Smooth muscle cell (in vitro differentiated cells): ENCODE results near the gene SNRNP25. TPM values are rescaled to one million over a fixed set of nuclear protein-coding genes. Genes with fewer than 3 reads are reported as not detected.

Source experiments
- DNase-seq: peaks from one replicate; lab custom pipeline; 2025; ENCODE audit not compliant: unreplicated experiment; lab: John Stamatoyannopoulos, UW
- H2AFZ ChIP-seq: fragments of 200-600 bp; sonication (generic); 2 replicates; pipeline ENCODE4 v1.6.0; 2016; ENCODE audit warnings: antibody characterized with exemption, low read depth, mild to moderate bottlenecking
- H3F3A ChIP-seq: fragments of 200-600 bp; sonication (generic); 2 replicates; pipeline ENCODE4 v1.6.0; 2017; ENCODE audit warnings: antibody characterized with exemption, low read depth
- H3K27ac ChIP-seq: fragments of 200-600 bp; sonication (generic); 2 replicates; pipeline ENCODE4 v1.5.1; 2016; ENCODE audit warnings: low read depth, mild to moderate bottlenecking
- H3K27me3 ChIP-seq: fragments of 200-600 bp; sonication (generic); 2 replicates; pipeline ENCODE4 v1.6.1; 2016; ENCODE audit warnings: low read depth, mild to moderate bottlenecking
- H3K36me3 ChIP-seq: fragments of 200-600 bp; sonication (generic); 2 replicates; pipeline ENCODE4 v1.5.1; 2016; ENCODE audit warnings: low read depth
- H3K4me1 ChIP-seq: fragments of 200-600 bp; sonication (generic); 2 replicates; pipeline ENCODE4 v1.5.1; 2016; ENCODE audit warnings: low read depth
- H3K4me2 ChIP-seq: fragments of 200-600 bp; sonication (generic); 2 replicates; pipeline ENCODE4 v1.6.0; 2016; ENCODE audit warnings: mild to moderate bottlenecking
- H3K4me3 ChIP-seq: fragments of 200-600 bp; sonication (generic); 2 replicates; pipeline ENCODE4 v1.5.1; 2016; ENCODE audit warnings: mild to moderate bottlenecking
- H3K79me2 ChIP-seq: fragments of 200-600 bp; sonication (generic); 2 replicates; pipeline ENCODE4 v1.6.0; 2016; ENCODE audit warnings: low read depth, mild to moderate bottlenecking
- H3K9ac ChIP-seq: fragments of 200-600 bp; sonication (generic); 2 replicates; pipeline ENCODE4 v1.6.0; 2016; ENCODE audit warnings: low read depth
- H3K9me3 ChIP-seq: fragments of 200-600 bp; sonication (generic); replicated peaks from 2 replicates; pipeline ENCODE4 v1.5.1; 2016; ENCODE audit warnings: low read depth
- H4K20me1 ChIP-seq: fragments of 200-600 bp; sonication (generic); 2 replicates; pipeline ENCODE4 v1.6.0; 2016; ENCODE audit warnings: low read depth
- CTCF ChIP-seq: fragments of 200-600 bp; sonication (generic); IDR thresholded peaks from 2 replicates; pipeline ENCODE4 v1.5.1; 2017; ENCODE audit warnings: borderline replicate concordance, mild to moderate bottlenecking, antibody characterized with exemption; ENCODE audit not compliant: insufficient read depth, poor library complexity, severe bottlenecking
- WGBS: methylation state at CpG from one replicate; pipeline ENCODE4 v1.1.7; 2016; ENCODE audit warnings: low lambda C conversion rate; 5-methylcytosine and 5-hydroxymethylcytosine counted together
- microRNA-seq: library from miRNA; unstranded; fragments of <30 nt; microRNA quantifications from one replicate; pipeline ENCODE4, GENCODE V29; 2016; ENCODE audit warnings: borderline number of aligned reads
- polyA plus RNA-seq: library from polyadenylated mRNA; unstranded; fragments of >200 nt; fragmentation: Nextera tagmentation; extraction: Ambion mirVana; gene quantifications from 2 replicates; pipeline ENCODE4 v1.2.1, GENCODE V29; 2016
- small RNA-seq: library from RNA; depleted of rRNA; stranded (forward); fragments of <200 nt; gene quantifications from one replicate; pipeline ENCODE3, GENCODE V24; 2014
- total RNA-seq: library from RNA; depleted of rRNA; stranded (reverse); fragments of >200 nt; gene quantifications from 2 replicates; pipeline ENCODE4 v1.2.3, GENCODE V29; 2014

SNRNP25 gene
- total and polyA plus RNA-seq, 2 experiments from 2014 or later = 20.1 to 45.9 TPM

DNA sequence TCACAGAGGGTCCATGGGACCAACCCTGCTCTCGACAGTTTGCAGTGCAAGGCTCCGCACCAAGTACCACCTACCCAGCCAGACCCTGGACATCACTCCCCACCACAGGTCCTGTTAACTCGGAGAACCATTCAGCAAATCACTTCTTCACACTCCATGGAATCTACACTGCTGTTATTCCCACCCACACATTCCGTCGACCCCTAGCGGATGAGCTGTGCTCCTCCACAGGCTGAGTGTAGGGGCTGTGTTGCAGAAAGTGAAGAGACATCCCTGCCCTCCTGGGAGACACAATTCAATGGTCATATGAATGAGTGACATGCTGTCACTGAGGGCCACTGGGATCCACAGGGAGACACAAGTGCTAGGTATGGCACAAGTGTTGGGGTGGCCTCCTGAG lies 51.9 kb downstream of the SNRNP25 start:
- Histone ChIP-seq H3K27me3 (no peaks in the 10 kb centered on the region), H2AFZ (no peak overlapping the region), H3K9me3 (no peaks in the 10 kb centered on the region), H3K27ac (no peak overlapping the region), H3K36me3 (no peaks in the 10 kb centered on the region), H3K9ac (no peak overlapping the region), H3K79me2 (no peaks in the 10 kb centered on the region), H3K4me2 (no peak overlapping the region), H3K4me3 (no peak overlapping the region), H3K4me1 (no peaks in the 10 kb centered on the region), H3F3A (peaks cover 5% of the 10 kb centered on the region), H4K20me1 (peaks cover 19% of the 10 kb centered on the region)
- DNase-seq = no peak
- WGBS = 91% methylated on average over 6 of the region's 6 CpGs
- TF ChIP-seq CTCF = no peak

GRCh38 chr16:106623-107324 lies 53.1 kb downstream of the SNRNP25 start:
- Histone ChIP-seq H3K79me2 (no peaks in the 10 kb centered on the region), H3K27me3 (no peaks in the 10 kb centered on the region), H4K20me1 (peaks cover 19% of the 10 kb centered on the region), H3K9me3 (no peaks in the 10 kb centered on the region), H3K27ac (no peak overlapping the region), H3K4me1 (no peaks in the 10 kb centered on the region), H3K9ac (no peak overlapping the region), H3K36me3 (peaks cover 3% of the 10 kb centered on the region), H2AFZ (no peak overlapping the region), H3F3A (peaks cover 5% of the 10 kb centered on the region), H3K4me2 (no peak overlapping the region), H3K4me3 (no peak overlapping the region)
- 44% methylated on average over 6 of the region's 6 CpGs for WGBS
- DNase-seq = no peak
- TF ChIP-seq CTCF = peak; percentile 76

Small RNAs within 50 kb of the gene (microRNA-seq; reads per million reads assigned to microRNA genes)
- gene MIR6859-4 = not detected

Small RNAs within 50 kb of the gene (small RNA-seq; reads per million reads assigned to genes)
- gene MIR6859-4 (not detected), gene Z69720.2 (not detected)

Other genes starting within 250 kb of the SNRNP25 start
- 2.1 and 2.9 TPM in 2 replicates for gene POLR3K, start 220 bp upstream of the SNRNP25 start, total RNA-seq
- 10.5 and 11.1 TPM in 2 replicates for gene POLR3K, start 220 bp upstream of the SNRNP25 start, polyA plus RNA-seq
- gene RHBDF1, start 18.8 kb downstream of the SNRNP25 start, total RNA-seq = 38.2 and 41.4 TPM in 2 replicates
- gene RHBDF1, start 18.8 kb downstream of the SNRNP25 start, polyA plus RNA-seq = 68.0 and 84.9 TPM in 2 replicates
- gene MPG, start 24.4 kb downstream of the SNRNP25 start, total RNA-seq = 73.8 and 84.7 TPM in 2 replicates
- 104 and 120 TPM in 2 replicates for gene MPG, start 24.4 kb downstream of the SNRNP25 start, polyA plus RNA-seq
- 4.6 and 15.5 TPM in 2 replicates for gene NPRL3, start 84.8 kb downstream of the SNRNP25 start, total RNA-seq
- 26.1 and 28.3 TPM in 2 replicates for gene NPRL3, start 84.8 kb downstream of the SNRNP25 start, polyA plus RNA-seq
- not detected in 2 replicates for gene HBZ, start 98.8 kb downstream of the SNRNP25 start, total RNA-seq
- not detected in 2 replicates for gene HBZ, start 98.8 kb downstream of the SNRNP25 start, polyA plus RNA-seq
- gene HBM, start 112.2 kb downstream of the SNRNP25 start, total RNA-seq = not detected in 2 replicates
- gene HBM, start 112.2 kb downstream of the SNRNP25 start, polyA plus RNA-seq = 0.40 TPM in 1 of 2 replicates, not detected in the other
- gene HBA2, start 119.0 kb downstream of the SNRNP25 start, total RNA-seq = not detected in 2 replicates
- gene HBA2, start 119.0 kb downstream of the SNRNP25 start, polyA plus RNA-seq = not detected in 2 replicates
- gene HBA1, start 122.9 kb downstream of the SNRNP25 start, total RNA-seq = not detected in 2 replicates
- gene HBA1, start 122.9 kb downstream of the SNRNP25 start, polyA plus RNA-seq = not detected in 2 replicates
- not detected in 2 replicates for gene HBQ1, start 126.6 kb downstream of the SNRNP25 start, total RNA-seq
- gene HBQ1, start 126.6 kb downstream of the SNRNP25 start, polyA plus RNA-seq = not detected in 2 replicates
- gene LUC7L, start 175.6 kb downstream of the SNRNP25 start, total RNA-seq = 63.3 and 70.6 TPM in 2 replicates
- gene LUC7L, start 175.6 kb downstream of the SNRNP25 start, polyA plus RNA-seq = 56.2 and 70.2 TPM in 2 replicates
- gene FAM234A, start 181.0 kb downstream of the SNRNP25 start, total RNA-seq = 37.3 and 83.7 TPM in 2 replicates
- gene FAM234A, start 181.0 kb downstream of the SNRNP25 start, polyA plus RNA-seq = 87.3 and 93.9 TPM in 2 replicates
- gene RGS11, start 222.1 kb downstream of the SNRNP25 start, total RNA-seq = 0.04 and 2.2 TPM in 2 replicates
- 3.9 TPM in 2 replicates for gene RGS11, start 222.1 kb downstream of the SNRNP25 start, polyA plus RNA-seq
- gene ARHGDIG, start 226.8 kb downstream of the SNRNP25 start, total RNA-seq = 0.58 and 0.63 TPM in 2 replicates
- 2.9 and 4.7 TPM in 2 replicates for gene ARHGDIG, start 226.8 kb downstream of the SNRNP25 start, polyA plus RNA-seq
- 0.18 TPM in 1 of 2 replicates, not detected in the other for gene PDIA2, start 229.3 kb downstream of the SNRNP25 start, total RNA-seq
- gene PDIA2, start 229.3 kb downstream of the SNRNP25 start, polyA plus RNA-seq = 0.43 and 0.86 TPM in 2 replicates